ENCODE data around the gene JMJD8. TPM values are rescaled to one million over a fixed set of nuclear protein-coding genes. Genes with fewer than 3 reads are reported as not detected.

JMJD8 gene
- polyA plus RNA-seq, 1 experiment = 91.8 TPM

GRCh38 chr16:700684-701584, 16.8 kb upstream of the JMJD8 start:
- Histone ChIP-seq H3K36me3 (ENCODE audit: control insufficient read depth, insufficient read depth, low read length) (no peaks in the 10 kb centered on the region), H3K4me3 (ENCODE audit: low read depth, low read length) (no peak overlapping the region), H3K27me3 (ENCODE audit: control insufficient read depth, insufficient read depth, low read length) (peaks cover 29% of the 10 kb centered on the region)
- CTCF ChIA-PET = interaction anchor here (0.6 to 4.2 kb wide), 4 partner anchors 11 to 85 kb away, joined by 3 to 13 read pairs (median 6); no protein-coding TSS in a partner anchor
- POLR2A ChIA-PET = no interaction called here
- TF ChIP-seq CTCF (IDR thresholded peaks at IDR 0.05; ENCODE audit: insufficient read depth, low read depth, low read length) = no peak
- DNase-seq (ENCODE audit: low read depth) = no peak

GRCh38 chr16:698911-699671, 15.0 kb upstream of the JMJD8 start:
- CTCF ChIA-PET = interaction anchor here (0.8 to 1.5 kb wide), 2 partner anchors 13 to 87 kb away, joined by 3 read pairs; no protein-coding TSS in a partner anchor
- Histone ChIP-seq H3K27me3 (ENCODE audit: control insufficient read depth, insufficient read depth, low read length) (peaks cover 32% of the 10 kb centered on the region), H3K4me3 (ENCODE audit: low read depth, low read length) (no peak overlapping the region), H3K36me3 (ENCODE audit: control insufficient read depth, insufficient read depth, low read length) (no peaks in the 10 kb centered on the region)
- DNase-seq (ENCODE audit: low read depth) = no peak
- TF ChIP-seq CTCF (IDR thresholded peaks at IDR 0.05; ENCODE audit: insufficient read depth, low read depth, low read length) = no peak
- POLR2A ChIA-PET = no interaction called here

- peaks cover 23% of the 10 kb centered on the region for H3K27me3 ChIP-seq (ENCODE audit: control insufficient read depth, insufficient read depth, low read length)
- no peak for TF ChIP-seq CTCF (IDR thresholded peaks at IDR 0.05; ENCODE audit: insufficient read depth, low read depth, low read length)
- no peaks in the 10 kb centered on the region for H3K36me3 ChIP-seq (ENCODE audit: control insufficient read depth, insufficient read depth, low read length)
- DNase-seq (ENCODE audit: low read depth) = no peak
- no peak overlapping the region for H3K4me3 ChIP-seq (ENCODE audit: low read depth, low read length)
- ChIA-PET POLR2A (no interaction called here), CTCF (no interaction called here)
Measured at GRCh38 chr16:695355-696089, 11.4 kb upstream of the JMJD8 start.

GRCh38 chr16:694863-695354, 10.8 kb upstream of the JMJD8 start:
- CTCF ChIA-PET = no interaction called here
- peaks cover 23% of the 10 kb centered on the region for H3K27me3 ChIP-seq (ENCODE audit: control insufficient read depth, insufficient read depth, low read length)

More at GRCh38 chr16:694863-695354, 10.8 kb upstream of the JMJD8 start:
- POLR2A ChIA-PET = no interaction called here
- no peak for DNase-seq (ENCODE audit: low read depth)
- no peak overlapping the region for H3K4me3 ChIP-seq (ENCODE audit: low read depth, low read length)
- H3K36me3 ChIP-seq (ENCODE audit: control insufficient read depth, insufficient read depth, low read length) = no peaks in the 10 kb centered on the region
- TF ChIP-seq CTCF (IDR thresholded peaks at IDR 0.05; ENCODE audit: insufficient read depth, low read depth, low read length) = no peak

Data from BJ (cell line).